ENCODE results near the gene SEMA3B. TPM values are rescaled to one million over a fixed set of nuclear protein-coding genes. Genes with fewer than 3 reads are reported as not detected.

Gene SEMA3B
- total and polyA plus RNA-seq, 2 donors (not counting 3 experiments of a cell fraction or from before 2014, with no cell fraction given): 1.2 to 1.5 TPM

DNA sequence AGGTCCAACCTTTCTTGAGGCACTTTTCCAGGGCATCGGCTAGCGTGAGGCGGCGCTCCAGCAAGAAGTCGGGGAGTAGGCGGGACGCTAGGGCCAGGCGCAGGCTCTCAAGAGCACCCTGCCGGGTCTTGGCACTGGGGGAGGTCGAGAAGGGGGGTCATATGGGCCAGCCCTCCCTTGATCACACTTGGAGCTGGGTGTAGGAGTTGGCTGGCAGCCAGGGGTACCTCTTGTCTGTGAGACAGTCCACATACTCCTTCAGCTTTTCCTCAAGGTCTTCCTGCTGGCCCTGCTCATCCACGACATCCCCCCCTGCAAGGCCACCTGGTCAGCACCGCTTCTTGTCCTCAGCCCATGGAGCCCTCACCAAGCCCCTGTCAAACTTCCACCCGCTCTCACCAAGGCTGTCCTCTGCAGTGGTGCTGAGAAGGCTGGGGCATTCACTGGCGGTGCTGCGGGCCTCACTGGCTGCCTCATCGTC is 21.3 kb downstream of the SEMA3B start:
- intact Hi-C loops (cut with micrococcal nuclease) (no loop called here), dilution Hi-C loops (cut with MboI; ENCODE audit: extremely low pct_ligation_motif_present, low sequenced_read_pairs) (no loop called here)
- H3K4me2 ChIP-seq (ENCODE audit: insufficient read depth, low read length): no peak overlapping the region
- DNase-seq (ENCODE audit: low read depth, low spot score) (no peak), FAIRE-seq (no peak)
- H3K4me3 ChIP-seq (replicated peaks in 1 of 3; ENCODE audit: insufficient read depth in 1 of 3, low read depth in 1 of 3, low read length in 3 of 3): no peak overlapping the region
- no peak overlapping the region for H2AFZ ChIP-seq (ENCODE audit: low read depth, low read length)
- no peak overlapping the region for H3K9ac ChIP-seq (replicated peaks; ENCODE audit: extremely low read depth, insufficient read depth, low read length)
- no peaks in the 10 kb centered on the region for H3K27me3 ChIP-seq (ENCODE audit: control insufficient read depth in 2 of 2, insufficient read depth in 2 of 2, low read length in 2 of 2)
- TF ChIP-seq JUN (IDR thresholded peaks at IDR 0.05; ENCODE audit: borderline replicate concordance, insufficient read depth, insufficient read length, low read depth): no peak
- no peak for TF ChIP-seq GATA2 (IDR thresholded peaks at IDR 0.05; ENCODE audit: insufficient read depth, insufficient read length, low read depth, low read length)
- no peak for TF ChIP-seq EZH2 (IDR thresholded peaks at IDR 0.05; ENCODE audit: borderline replicate concordance, low read depth, low read length, severe bottlenecking)
- no peak for TF ChIP-seq POLR2A (IDR thresholded peaks at IDR 0.05; ENCODE audit: low read depth, low read length)
- TF ChIP-seq, protein P1, sequence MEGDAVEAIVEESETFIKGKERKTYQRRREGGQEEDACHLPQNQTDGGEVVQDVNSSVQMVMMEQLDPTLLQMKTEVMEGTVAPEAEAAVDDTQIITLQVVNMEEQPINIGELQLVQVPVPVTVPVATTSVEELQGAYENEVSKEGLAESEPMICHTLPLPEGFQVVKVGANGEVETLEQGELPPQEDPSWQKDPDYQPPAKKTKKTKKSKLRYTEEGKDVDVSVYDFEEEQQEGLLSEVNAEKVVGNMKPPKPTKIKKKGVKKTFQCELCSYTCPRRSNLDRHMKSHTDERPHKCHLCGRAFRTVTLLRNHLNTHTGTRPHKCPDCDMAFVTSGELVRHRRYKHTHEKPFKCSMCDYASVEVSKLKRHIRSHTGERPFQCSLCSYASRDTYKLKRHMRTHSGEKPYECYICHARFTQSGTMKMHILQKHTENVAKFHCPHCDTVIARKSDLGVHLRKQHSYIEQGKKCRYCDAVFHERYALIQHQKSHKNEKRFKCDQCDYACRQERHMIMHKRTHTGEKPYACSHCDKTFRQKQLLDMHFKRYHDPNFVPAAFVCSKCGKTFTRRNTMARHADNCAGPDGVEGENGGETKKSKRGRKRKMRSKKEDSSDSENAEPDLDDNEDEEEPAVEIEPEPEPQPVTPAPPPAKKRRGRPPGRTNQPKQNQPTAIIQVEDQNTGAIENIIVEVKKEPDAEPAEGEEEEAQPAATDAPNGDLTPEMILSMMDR (IDR thresholded peaks at IDR 0.05; ENCODE audit: extremely low read depth in 1 of 2, insufficient read depth in 1 of 2, low read depth in 1 of 2, low read length in 2 of 2): no peak
- no peak for TF ChIP-seq MYC (IDR thresholded peaks at IDR 0.05; ENCODE audit: low read depth, low read length)
- TF ChIP-seq FOS (IDR thresholded peaks at IDR 0.05; ENCODE audit: borderline replicate concordance, insufficient read depth, low read length): no peak
- TF ChIP-seq, protein P2, sequence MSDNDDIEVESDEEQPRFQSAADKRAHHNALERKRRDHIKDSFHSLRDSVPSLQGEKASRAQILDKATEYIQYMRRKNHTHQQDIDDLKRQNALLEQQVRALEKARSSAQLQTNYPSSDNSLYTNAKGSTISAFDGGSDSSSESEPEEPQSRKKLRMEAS (IDR thresholded peaks at IDR 0.05; ENCODE audit: insufficient read depth, insufficient read length): no peak
- TF ChIP-seq POLR2AphosphoS5 (IDR thresholded peaks at IDR 0.05; ENCODE audit: insufficient read depth, low read depth, low read length): no peak
- POLR2A ChIA-PET: no interaction called here
- peaks cover 3 to 35% of the 10 kb centered on the region in 2 experiments for H3K36me3 ChIP-seq (ENCODE audit: control insufficient read depth in 2 of 2, extremely low read depth in 1 of 2, insufficient read depth in 2 of 2, low read length in 2 of 2)
- no peaks in the 10 kb centered on the region for H3K9me1 ChIP-seq (replicated peaks; ENCODE audit: control insufficient read depth, extremely low read depth, insufficient read depth, low read length)
- no TSS peak for BruUV-seq (replicated peaks)
- peaks cover 11% of the 10 kb centered on the region for H3K4me1 ChIP-seq (ENCODE audit: control insufficient read depth, extremely low read depth, insufficient read depth, low read length)
- CTCF ChIA-PET: no interaction called here
- no peaks in the 10 kb centered on the region for H4K20me1 ChIP-seq (replicated peaks; ENCODE audit: control insufficient read depth, extremely low read depth, insufficient read depth, low read length)
- H3K9me3 ChIP-seq (replicated peaks; ENCODE audit: control insufficient read depth, insufficient read depth, low read length): no peaks in the 10 kb centered on the region
- peaks cover 27% of the 10 kb centered on the region for H3K79me2 ChIP-seq (ENCODE audit: control insufficient read depth, insufficient read depth, low read length)
- no peak overlapping the region for H3K27ac ChIP-seq (ENCODE audit: insufficient read depth, low read depth, low read length)
